Large intestine (tissue), 3 donors: ENCODE measurements around the gene RNF8. TPM values are rescaled to one million over a fixed set of nuclear protein-coding genes. Genes with fewer than 3 reads are reported as not detected.
A peak's percentile ranks its signal among the peaks of the same experiment; 100 is the strongest.
"Not testable (repeated sequence)": the region's sequence is repeated elsewhere in the genome, so short reads cannot be mapped to it uniquely, and the experiment has no call there.

ENCODE experiments used
- DNase-seq, 2 donors: peaks; one replicate each; pipeline versions ENCODE4 v3.0.0 to v3.0.0-alpha.2; 2013
- H3K27ac ChIP-seq: one replicate; pipeline ENCODE4 v1.5.1; 2013; ENCODE audit warnings: low read length
- H3K27me3 ChIP-seq: 2 replicates; pipeline ENCODE4 v1.6.1; 2013; ENCODE audit warnings: low read length; ENCODE audit not compliant: control insufficient read depth, insufficient read depth
- H3K36me3 ChIP-seq: 2 replicates; pipeline ENCODE4 v1.6.1; 2013; ENCODE audit warnings: low read length; ENCODE audit not compliant: control insufficient read depth, insufficient read depth
- H3K4me1 ChIP-seq: one replicate; pipeline ENCODE4 v1.6.1; 2013; ENCODE audit warnings: low read length; ENCODE audit not compliant: control insufficient read depth, insufficient read depth
- H3K4me3 ChIP-seq: one replicate; pipeline ENCODE4 v1.5.1; 2013; ENCODE audit warnings: low read length
- H3K9me3 ChIP-seq: one replicate; pipeline ENCODE4 v1.6.1; 2013; ENCODE audit warnings: mild to moderate bottlenecking, low read depth, low read length, moderate library complexity; ENCODE audit not compliant: control insufficient read depth
- WGBS: methylation state at CpG from one replicate; pipeline ENCODE4 v1.1.5; 2013; ENCODE audit warnings: low lambda C conversion rate; ENCODE audit not compliant: insufficient coverage; 5-methylcytosine and 5-hydroxymethylcytosine counted together
- polyA plus RNA-seq: library from polyadenylated mRNA; unstranded; fragments of 120-200 nt; gene quantifications from one replicate; pipeline ENCODE4 v1.2.1, GENCODE V29; 2013

RNF8 gene
- polyA plus RNA-seq, 1 donor = 15.5 TPM

DNA sequence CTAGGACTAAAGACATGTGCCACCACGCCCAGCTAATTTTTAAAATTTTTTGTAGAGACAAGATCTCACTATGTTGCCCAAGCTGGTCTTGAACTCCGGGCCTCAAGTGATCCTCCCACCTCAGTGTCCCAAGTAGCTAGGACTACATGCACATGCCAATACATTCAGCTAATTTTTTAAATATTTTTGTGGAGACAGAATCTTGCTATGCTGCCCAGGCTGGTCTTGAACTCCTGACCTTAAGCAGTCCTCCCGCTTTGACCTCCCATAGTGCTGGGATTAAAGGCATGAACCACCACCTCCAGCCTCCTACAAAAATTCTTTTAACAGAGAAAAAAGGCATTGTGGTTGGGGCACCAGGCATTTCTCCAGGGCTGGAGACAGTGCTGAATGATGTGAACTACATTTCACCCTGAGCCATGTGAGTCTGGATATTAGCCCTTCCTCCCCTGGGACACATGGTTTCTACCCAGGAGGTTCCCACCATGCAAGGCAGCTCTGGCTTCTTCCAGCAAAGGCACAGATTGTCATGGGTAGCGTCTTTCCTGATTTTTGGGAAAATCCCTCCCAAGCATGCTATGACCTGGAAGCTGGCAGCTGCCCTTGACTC is 42.9 kb downstream of the RNF8 start:
- no peak overlapping the region for H3K4me3 ChIP-seq
- peaks cover 2% of the 10 kb centered on the region for H3K36me3 ChIP-seq
- H3K27me3 ChIP-seq = no peaks in the 10 kb centered on the region
- no peak overlapping the region for H3K27ac ChIP-seq
- no peaks in the 10 kb centered on the region for H3K9me3 ChIP-seq
- WGBS = no CpG with 5 or more reads among the region's 4 CpGs
- no peak for DNase-seq
- no peaks in the 10 kb centered on the region for H3K4me1 ChIP-seq

DNA sequence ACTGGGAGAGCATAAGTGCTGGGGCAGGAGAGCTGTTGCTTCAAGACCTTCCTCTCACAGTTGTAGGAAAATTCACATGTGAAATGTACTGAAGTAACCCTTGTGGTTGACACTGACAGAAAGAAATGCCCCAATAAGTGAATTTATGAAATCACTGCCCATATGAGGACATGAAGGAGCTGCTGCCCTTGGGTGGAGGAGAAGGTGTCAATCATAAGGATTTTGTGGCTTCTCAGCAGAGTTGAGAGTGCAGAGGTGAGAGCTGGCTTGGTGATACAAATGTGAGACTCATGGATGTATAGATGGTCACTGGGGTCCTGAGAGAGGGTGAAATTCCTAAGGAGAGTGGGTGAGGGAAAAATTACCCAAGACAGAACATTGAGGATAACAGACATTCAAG is 45.3 kb downstream of the RNF8 start:
- H3K27me3 ChIP-seq = no peaks in the 10 kb centered on the region
- no peak for DNase-seq
- H3K27ac ChIP-seq = no peak overlapping the region
- H3K4me1 ChIP-seq = no peaks in the 10 kb centered on the region
- no peaks in the 10 kb centered on the region for H3K36me3 ChIP-seq
- no peaks in the 10 kb centered on the region for H3K9me3 ChIP-seq
- H3K4me3 ChIP-seq = no peak overlapping the region

DNA sequence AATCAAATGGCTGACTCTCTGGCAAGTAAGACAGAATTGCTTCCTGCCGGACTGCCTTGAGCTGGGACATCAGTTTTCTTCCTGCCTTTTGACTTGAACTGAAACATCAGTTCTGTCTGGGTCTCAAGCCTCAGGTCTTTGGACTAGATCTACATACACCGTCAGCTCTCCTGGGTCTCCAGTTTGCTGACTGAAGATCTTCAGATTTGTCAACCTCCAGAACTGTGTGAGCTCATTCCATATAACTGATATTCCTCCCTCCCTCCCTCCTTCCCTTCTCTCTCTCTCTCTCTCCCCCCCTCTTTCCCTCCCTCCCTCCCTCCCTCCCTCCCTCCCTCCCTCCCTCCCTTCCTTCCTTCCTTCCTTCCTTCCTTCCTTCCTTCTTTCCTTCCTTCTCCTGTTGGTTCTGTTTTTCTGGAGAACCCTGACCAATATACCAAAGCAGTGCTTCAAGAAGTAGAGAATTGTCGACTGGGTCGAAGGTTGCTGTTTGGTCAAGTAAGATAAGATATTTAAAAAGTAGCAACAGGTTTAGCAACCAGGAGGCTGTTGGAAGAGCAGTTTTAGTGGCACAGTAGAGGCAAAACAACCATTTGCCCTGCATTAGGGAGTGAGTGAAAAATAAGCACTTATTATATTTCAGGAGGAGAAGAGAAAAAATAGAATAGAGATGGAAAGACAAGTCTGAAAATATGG is 46.2 kb downstream of the RNF8 start:
- no CpG with 5 or more reads among the region's 4 CpGs for WGBS
- H3K4me1 ChIP-seq = no peaks in the 10 kb centered on the region
- no peak for DNase-seq

GRCh38 chr6:37401658-37402057 is 47.9 kb downstream of the RNF8 start:
- not testable (repeated sequence) for H3K9me3 ChIP-seq, H3K27me3 ChIP-seq, H3K4me1 ChIP-seq, H3K36me3 ChIP-seq, H3K27ac ChIP-seq, H3K4me3 ChIP-seq
- peak in 1 of 2 donors; percentile 16 for DNase-seq

More for the DNA sequence above, 46.2 kb downstream of the RNF8 start:
- Histone ChIP-seq H3K27me3 (no peaks in the 10 kb centered on the region), H3K9me3 (no peaks in the 10 kb centered on the region), H3K27ac (no peak overlapping the region), H3K4me3 (no peak overlapping the region), H3K36me3 (no peaks in the 10 kb centered on the region)

- 60% methylated on average over 1 of the region's 3 CpGs for WGBS
- no peaks in the 10 kb centered on the region for H3K27me3 ChIP-seq
- H3K36me3 ChIP-seq = no peaks in the 10 kb centered on the region
- H3K9me3 ChIP-seq = no peaks in the 10 kb centered on the region
- no peaks in the 10 kb centered on the region for H3K4me1 ChIP-seq
- no peak overlapping the region for H3K4me3 ChIP-seq
- no peak overlapping the region for H3K27ac ChIP-seq
- no peak for DNase-seq
Observed at GRCh38 chr6:37406726-37407341, 53.1 kb downstream of the RNF8 start.

- no peak overlapping the region for H3K4me3 ChIP-seq
- no peaks in the 10 kb centered on the region for H3K36me3 ChIP-seq
- WGBS = 20% methylated on average over 1 of the region's 5 CpGs
- no peak for DNase-seq
- no peak overlapping the region for H3K27ac ChIP-seq
- H3K4me1 ChIP-seq = no peaks in the 10 kb centered on the region
- H3K27me3 ChIP-seq = no peaks in the 10 kb centered on the region
- no peaks in the 10 kb centered on the region for H3K9me3 ChIP-seq
Observed at GRCh38 chr6:37407948-37408347, 54.2 kb downstream of the RNF8 start.

DNA sequence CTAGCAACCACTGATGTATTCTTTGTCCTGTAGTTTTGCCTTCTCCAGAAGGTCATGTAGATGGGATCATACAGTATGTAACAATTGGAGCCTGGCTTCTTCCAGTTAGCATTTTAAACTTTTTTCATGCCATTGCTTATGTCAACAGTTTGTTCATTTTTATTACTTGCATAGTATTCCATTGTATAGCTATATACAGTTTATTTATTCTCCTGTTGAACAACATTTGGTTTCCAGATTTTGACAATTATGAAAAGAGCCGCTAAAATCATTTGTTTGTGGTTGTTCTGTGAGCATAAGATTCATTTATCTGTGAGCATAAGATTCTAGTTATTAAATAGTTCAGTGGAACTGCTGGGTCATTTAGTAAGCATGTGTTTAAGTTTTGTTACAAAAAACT is 55.7 kb downstream of the RNF8 start:
- WGBS = 100% methylated on average over 1 of the region's 1 CpG
- no peaks in the 10 kb centered on the region for H3K27me3 ChIP-seq
- no peaks in the 10 kb centered on the region for H3K9me3 ChIP-seq
- no peaks in the 10 kb centered on the region for H3K36me3 ChIP-seq
- H3K27ac ChIP-seq = no peak overlapping the region
- no peak for DNase-seq
- H3K4me1 ChIP-seq = no peaks in the 10 kb centered on the region
- H3K4me3 ChIP-seq = no peak overlapping the region

DNA sequence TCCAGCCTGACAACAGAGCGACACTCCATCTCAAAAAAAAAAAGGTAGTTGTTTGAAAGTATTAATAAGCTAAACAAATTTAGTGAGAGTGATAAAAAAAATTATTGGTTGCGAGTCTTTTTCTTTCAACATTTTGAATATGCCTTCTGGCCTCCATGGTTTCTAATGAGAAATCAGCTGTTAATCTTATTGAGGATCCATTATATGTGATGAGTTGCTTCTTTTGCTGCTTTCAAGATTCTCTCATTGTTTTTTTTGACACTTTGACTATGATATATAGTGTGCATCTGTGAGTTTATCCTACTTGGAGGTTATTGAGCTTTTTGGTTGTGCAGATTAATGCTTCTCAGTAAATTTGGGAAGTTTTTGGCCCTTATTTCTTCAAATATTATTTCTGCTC is 63.6 kb downstream of the RNF8 start:
- Histone ChIP-seq H3K36me3 (no peaks in the 10 kb centered on the region), H3K4me1 (no peaks in the 10 kb centered on the region), H3K27ac (no peak overlapping the region), H3K4me3 (no peak overlapping the region), H3K9me3 (no peaks in the 10 kb centered on the region), H3K27me3 (no peaks in the 10 kb centered on the region)
- WGBS = 100% methylated on average over 1 of the region's 2 CpGs
- no peak for DNase-seq

GRCh38 chr6:37418722-37419121 is 64.9 kb downstream of the RNF8 start:
- H3K4me1 ChIP-seq = no peaks in the 10 kb centered on the region
- no CpG with 5 or more reads among the region's 5 CpGs for WGBS
- no peaks in the 10 kb centered on the region for H3K36me3 ChIP-seq
- H3K27ac ChIP-seq = no peak overlapping the region
- no peaks in the 10 kb centered on the region for H3K27me3 ChIP-seq
- no peak overlapping the region for H3K4me3 ChIP-seq
- no peaks in the 10 kb centered on the region for H3K9me3 ChIP-seq
- peak in 1 of 2 donors; percentile 69 for DNase-seq

- no peak for DNase-seq
- H3K27ac ChIP-seq = no peak overlapping the region
- no peak overlapping the region for H3K4me3 ChIP-seq
- 83% methylated on average over 3 of the region's 4 CpGs for WGBS
- H3K4me1 ChIP-seq = no peaks in the 10 kb centered on the region
- H3K36me3 ChIP-seq = no peaks in the 10 kb centered on the region
- no peaks in the 10 kb centered on the region for H3K27me3 ChIP-seq
- no peaks in the 10 kb centered on the region for H3K9me3 ChIP-seq
Observed at GRCh38 chr6:37426058-37426944, 72.5 kb downstream of the RNF8 start.
